Measurements from ENCODE around the gene UBIAD1.
"Not testable (repeated sequence)": the region's sequence is repeated elsewhere in the genome, so short reads cannot be mapped to it uniquely, and the experiment has no call there.

Gene UBIAD1

DNA sequence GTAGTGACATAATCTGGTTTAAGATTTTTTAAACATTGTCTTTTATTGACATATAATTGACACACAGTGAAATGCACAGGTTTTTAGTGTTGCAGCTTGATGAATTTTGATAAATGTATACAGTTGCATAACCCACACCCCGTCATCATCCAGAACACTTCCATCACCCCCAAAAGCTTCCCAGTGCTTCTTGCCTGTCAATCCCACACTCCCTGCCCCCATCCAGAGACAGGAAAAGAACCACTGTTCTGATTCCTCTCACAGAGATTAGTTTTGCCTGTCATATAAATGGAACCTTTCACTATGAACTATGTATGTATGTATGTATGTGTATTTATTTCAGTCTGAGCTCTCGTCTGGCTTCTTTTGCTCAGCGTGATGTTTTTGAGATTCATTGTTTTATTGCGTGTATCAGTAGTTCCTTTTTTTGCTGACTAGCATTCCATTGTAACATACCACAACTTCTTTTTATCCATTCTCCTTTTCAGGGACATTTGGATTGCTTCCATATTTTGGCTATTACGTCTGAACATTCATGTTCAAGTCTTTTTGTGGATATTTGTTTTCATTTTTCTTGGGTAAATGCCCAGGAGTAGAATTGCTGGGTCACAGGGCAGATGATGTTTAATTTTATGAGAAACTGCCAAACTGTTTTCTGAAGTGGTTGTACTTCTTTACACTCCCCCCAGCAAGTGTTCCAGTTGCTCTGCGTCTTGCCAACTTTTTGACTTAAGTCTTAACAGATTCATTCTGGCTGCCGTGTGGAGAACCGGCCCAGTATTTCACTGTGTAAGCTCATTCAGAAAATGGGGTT, 8.7 kb downstream of the UBIAD1 start:
- H3K9me3 ChIP-seq (ENCODE audit: insufficient read depth, low read depth, low read length) = no peaks in the 10 kb centered on the region
- H3K36me3 ChIP-seq (ENCODE audit: insufficient read depth, low read length) = peaks cover 33% of the 10 kb centered on the region
- no peaks in the 10 kb centered on the region for H3K27me3 ChIP-seq (ENCODE audit: insufficient read depth, low read length)
- H3K9ac ChIP-seq (ENCODE audit: low read depth, low read length) = no peak overlapping the region
- peaks cover 26% of the 10 kb centered on the region for H3K4me1 ChIP-seq (ENCODE audit: insufficient read depth, low read length)
- no peak overlapping the region for H3K4me3 ChIP-seq (ENCODE audit: low read length)
- H3K27ac ChIP-seq (ENCODE audit: low read depth, low read length) = no peak overlapping the region
- 92% methylated on average over 8 of the region's 8 CpGs for WGBS

DNA sequence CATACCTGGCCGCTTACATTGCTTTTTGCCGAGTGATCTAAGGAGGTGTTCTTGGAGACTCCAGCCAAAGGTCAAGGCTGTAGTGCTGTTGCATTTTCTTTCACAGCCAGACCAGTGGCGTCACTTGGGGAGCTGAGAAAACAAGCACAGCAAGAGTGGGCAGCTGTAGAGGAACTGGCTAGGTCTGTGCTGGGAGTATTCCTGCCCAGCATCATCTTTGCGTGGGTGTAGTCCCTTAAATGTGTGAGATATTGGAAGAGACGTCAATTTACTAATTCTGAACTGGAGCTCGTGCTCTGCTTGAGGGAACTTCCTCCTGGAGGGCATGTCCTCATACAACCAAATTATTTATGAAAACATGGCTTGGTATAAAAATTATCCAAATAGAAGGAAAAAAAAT, 10.2 kb downstream of the UBIAD1 start:
- no peaks in the 10 kb centered on the region for H3K27me3 ChIP-seq (ENCODE audit: insufficient read depth, low read length)
- no peak overlapping the region for H3K27ac ChIP-seq (ENCODE audit: low read depth, low read length)
- no peak overlapping the region for H3K9ac ChIP-seq (ENCODE audit: low read depth, low read length)
- 90% methylated on average over 5 of the region's 6 CpGs for WGBS
- H3K9me3 ChIP-seq (ENCODE audit: insufficient read depth, low read depth, low read length) = no peaks in the 10 kb centered on the region
- H3K4me1 ChIP-seq (ENCODE audit: insufficient read depth, low read length) = peaks cover 38% of the 10 kb centered on the region
- H3K4me3 ChIP-seq (ENCODE audit: low read length) = no peak overlapping the region
- peaks cover 29% of the 10 kb centered on the region for H3K36me3 ChIP-seq (ENCODE audit: insufficient read depth, low read length)

DNA sequence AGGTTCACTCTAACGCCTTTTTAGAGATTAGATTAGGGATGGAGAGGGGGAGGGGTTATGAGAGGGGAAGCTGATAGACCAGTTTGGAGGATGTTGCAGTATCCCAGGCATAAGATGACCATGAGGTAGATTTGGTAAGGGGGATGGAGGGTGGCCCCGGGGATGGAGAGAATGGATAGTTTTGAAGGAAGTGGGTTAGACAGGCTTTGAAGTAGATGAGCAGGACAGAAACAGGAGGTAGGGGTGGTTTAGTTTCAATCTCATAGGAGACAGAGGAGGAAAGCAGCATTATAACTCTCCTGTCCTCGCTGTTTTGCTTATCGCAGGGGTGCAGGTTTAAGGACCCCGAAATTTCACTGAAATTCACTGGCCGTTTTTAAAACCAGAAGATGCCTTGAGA, 11.8 kb downstream of the UBIAD1 start:
- Histone ChIP-seq H3K9ac (ENCODE audit: low read depth, low read length) (no peak overlapping the region), H3K4me1 (ENCODE audit: insufficient read depth, low read length) (peaks cover 40% of the 10 kb centered on the region), H3K4me3 (ENCODE audit: low read length) (no peak overlapping the region), H3K36me3 (ENCODE audit: insufficient read depth, low read length) (peaks cover 16% of the 10 kb centered on the region), H3K9me3 (ENCODE audit: insufficient read depth, low read depth, low read length) (no peaks in the 10 kb centered on the region), H3K27me3 (ENCODE audit: insufficient read depth, low read length) (no peaks in the 10 kb centered on the region), H3K27ac (ENCODE audit: low read depth, low read length) (no peak overlapping the region)
- 93% methylated on average over 6 of the region's 6 CpGs for WGBS

DNA sequence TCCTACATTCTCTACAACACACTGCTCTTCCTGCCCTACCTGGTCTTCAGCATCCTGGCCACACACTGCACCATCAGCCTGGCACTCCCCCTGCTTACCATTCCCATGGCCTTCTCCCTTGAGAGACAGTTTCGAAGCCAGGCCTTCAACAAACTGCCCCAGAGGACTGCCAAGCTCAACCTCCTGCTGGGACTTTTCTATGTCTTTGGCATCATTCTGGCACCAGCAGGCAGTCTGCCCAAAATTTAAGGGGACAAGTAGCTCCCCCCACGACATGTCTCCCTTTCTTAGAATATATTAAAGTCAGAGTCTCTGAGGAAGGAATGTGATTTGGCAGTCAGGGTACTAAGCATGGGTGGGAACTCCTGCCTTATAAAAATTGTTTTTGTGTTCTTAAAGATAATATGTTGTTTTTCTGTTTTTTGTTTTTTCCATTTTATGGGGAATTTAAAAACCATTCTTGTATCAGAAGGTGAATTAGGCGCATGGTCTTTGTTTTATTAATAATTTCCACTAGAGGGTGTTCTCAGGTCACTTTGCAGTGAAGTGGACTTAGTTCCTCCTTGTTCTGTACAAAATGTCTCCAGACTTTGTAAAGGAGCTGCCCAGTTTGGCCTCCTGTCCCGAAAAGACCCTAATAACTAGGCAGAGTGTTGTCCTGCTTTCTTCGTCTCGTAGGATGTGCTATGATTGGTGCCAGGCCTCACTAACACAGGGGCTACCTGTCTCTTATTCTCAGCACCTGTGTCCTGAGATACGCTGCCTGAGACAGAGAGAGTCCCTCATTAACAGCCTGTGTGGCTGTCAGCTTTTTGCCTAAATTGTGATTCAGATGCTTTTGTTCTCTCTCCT, 13.1 kb downstream of the UBIAD1 start:
- Histone ChIP-seq H3K27ac (ENCODE audit: low read depth, low read length) (peak overlapping the region; percentile 82), H3K27me3 (ENCODE audit: insufficient read depth, low read length) (no peaks in the 10 kb centered on the region), H3K4me3 (ENCODE audit: low read length) (peak overlapping the region; percentile 24; the same call in 1 of the 2 replicates), H3K9ac (ENCODE audit: low read depth, low read length) (no peak overlapping the region), H3K4me1 (ENCODE audit: insufficient read depth, low read length) (peaks cover 35% of the 10 kb centered on the region), H3K36me3 (ENCODE audit: insufficient read depth, low read length) (peaks cover 11% of the 10 kb centered on the region), H3K9me3 (ENCODE audit: insufficient read depth, low read depth, low read length) (no peaks in the 10 kb centered on the region)
- 61% methylated on average over 7 of the region's 7 CpGs for WGBS

DNA sequence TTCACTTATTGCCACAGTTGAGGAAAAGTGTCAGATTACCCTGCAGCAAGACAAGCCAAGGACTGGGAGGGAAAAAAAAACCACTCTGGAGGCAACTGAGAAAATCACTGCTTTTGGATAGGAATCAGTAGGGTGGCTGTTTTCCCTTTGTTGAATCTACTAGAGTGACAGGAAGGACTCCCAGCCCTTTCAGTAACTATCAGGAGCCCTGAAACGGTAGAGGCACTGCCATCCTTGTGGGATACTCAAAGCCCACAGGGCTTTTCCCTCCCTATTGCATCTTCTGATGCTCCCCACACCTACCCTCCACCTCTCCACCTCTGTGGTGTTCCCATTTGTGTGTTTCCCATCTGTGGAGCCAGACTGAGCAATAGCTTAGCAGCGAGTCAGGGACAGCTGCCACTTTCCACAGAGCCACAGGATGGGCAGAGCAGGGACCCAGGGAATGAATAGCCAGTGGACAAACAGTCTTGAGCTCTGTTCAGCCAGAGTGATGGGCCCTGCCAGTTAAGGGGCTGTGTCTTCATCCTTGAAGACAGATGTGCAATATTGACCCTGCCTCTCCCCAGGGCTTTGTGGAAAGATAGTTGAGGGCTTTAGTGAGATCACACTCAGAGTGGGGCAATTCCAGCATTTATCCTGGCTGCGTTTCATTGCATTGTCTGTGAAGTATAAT, 13.9 kb downstream of the UBIAD1 start:
- Histone ChIP-seq H3K4me3 (ENCODE audit: low read length) (no peak overlapping the region), H3K27ac (ENCODE audit: low read depth, low read length) (peak overlapping the region; percentile 82), H3K36me3 (ENCODE audit: insufficient read depth, low read length) (peaks cover 7% of the 10 kb centered on the region), H3K27me3 (ENCODE audit: insufficient read depth, low read length) (no peaks in the 10 kb centered on the region), H3K9ac (ENCODE audit: low read depth, low read length) (peak overlapping the region; percentile 23; the same call in 1 of the 2 replicates), H3K9me3 (ENCODE audit: insufficient read depth, low read depth, low read length) (no peaks in the 10 kb centered on the region), H3K4me1 (ENCODE audit: insufficient read depth, low read length) (peaks cover 35% of the 10 kb centered on the region)
- WGBS = 58% methylated on average over 3 of the region's 3 CpGs

DNA sequence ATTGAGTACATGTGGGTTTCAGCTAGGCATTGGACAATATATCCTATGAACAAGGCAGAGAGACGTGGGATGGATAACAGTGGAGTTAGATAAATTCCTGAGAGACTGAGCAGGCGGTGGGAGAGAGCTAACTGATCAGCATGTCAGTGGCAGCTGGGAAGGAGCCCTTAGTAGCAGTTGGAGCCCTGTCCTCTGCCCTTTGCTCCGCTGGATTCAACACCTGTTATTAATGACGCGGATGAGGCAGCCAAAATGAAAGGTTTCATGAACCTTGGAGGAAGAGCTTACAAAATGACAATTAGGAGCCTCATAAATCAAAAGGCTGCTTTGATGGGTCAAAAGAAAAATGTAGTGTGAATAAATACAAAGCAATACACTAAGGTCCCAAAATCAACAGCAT, 16.1 kb downstream of the UBIAD1 start:
- H3K36me3 ChIP-seq (ENCODE audit: insufficient read depth, low read length) = peaks cover 7% of the 10 kb centered on the region

DNA sequence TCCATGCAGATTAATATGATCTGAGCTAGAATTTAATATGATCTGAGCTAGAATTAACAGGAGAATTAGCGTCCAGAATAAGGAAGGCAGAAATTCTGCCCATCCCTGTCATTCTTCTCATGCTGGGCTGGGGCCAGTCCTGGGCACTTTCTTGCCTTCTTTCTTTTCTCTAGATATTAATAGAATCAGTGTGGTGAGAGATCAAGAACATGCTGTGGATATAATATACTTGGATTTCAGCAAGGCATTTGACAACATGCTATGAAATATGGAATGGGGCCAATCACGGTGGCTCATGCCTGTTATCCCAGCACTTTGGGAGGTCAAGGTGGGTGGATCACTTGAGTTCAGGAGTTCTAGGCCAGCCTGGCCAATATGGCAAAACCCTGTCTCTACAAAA, 18.1 kb downstream of the UBIAD1 start:
- Histone ChIP-seq H3K36me3 (ENCODE audit: insufficient read depth, low read length) (peaks cover 16% of the 10 kb centered on the region), H3K27me3 (ENCODE audit: insufficient read depth, low read length) (no peaks in the 10 kb centered on the region), H3K9ac (ENCODE audit: low read depth, low read length) (no peak overlapping the region), H3K4me1 (ENCODE audit: insufficient read depth, low read length) (peaks cover 24% of the 10 kb centered on the region), H3K27ac (ENCODE audit: low read depth, low read length) (no peak overlapping the region), H3K9me3 (ENCODE audit: insufficient read depth, low read depth, low read length) (no peaks in the 10 kb centered on the region), H3K4me3 (ENCODE audit: low read length) (no peak overlapping the region)
- 98% methylated on average over 2 of the region's 2 CpGs for WGBS

More for the DNA sequence above, 16.1 kb downstream of the UBIAD1 start:
- peaks cover 39% of the 10 kb centered on the region for H3K4me1 ChIP-seq (ENCODE audit: insufficient read depth, low read length)
- no peaks in the 10 kb centered on the region for H3K9me3 ChIP-seq (ENCODE audit: insufficient read depth, low read depth, low read length)
- no peak overlapping the region for H3K4me3 ChIP-seq (ENCODE audit: low read length)
- no peaks in the 10 kb centered on the region for H3K27me3 ChIP-seq (ENCODE audit: insufficient read depth, low read length)
- WGBS = 89% methylated on average over 5 of the region's 5 CpGs
- H3K9ac ChIP-seq (ENCODE audit: low read depth, low read length) = no peak overlapping the region
- no peak overlapping the region for H3K27ac ChIP-seq (ENCODE audit: low read depth, low read length)

DNA sequence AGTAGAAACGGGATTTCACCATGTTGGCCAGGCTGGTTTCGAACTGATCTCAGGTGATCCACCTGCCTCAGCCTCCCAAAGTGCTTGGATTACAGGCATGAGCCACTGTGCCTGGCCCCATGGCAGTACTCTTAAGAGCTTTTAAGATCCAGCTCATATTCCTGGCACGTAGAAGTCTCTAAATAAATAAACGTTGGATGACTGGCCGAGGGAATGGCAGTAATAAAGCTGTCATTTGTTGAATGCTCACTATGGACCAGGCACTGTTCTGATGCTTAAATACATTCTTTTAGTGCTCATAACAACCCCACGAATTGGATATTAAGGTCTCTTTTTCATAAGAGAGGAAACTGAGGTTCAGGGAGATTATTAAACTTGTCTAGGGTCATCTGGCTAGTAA, 20.9 kb downstream of the UBIAD1 start:
- Histone ChIP-seq H3K27ac (ENCODE audit: low read depth, low read length) (no peak overlapping the region), H3K4me3 (ENCODE audit: low read length) (no peak overlapping the region), H3K9ac (ENCODE audit: low read depth, low read length) (no peak overlapping the region), H3K36me3 (ENCODE audit: insufficient read depth, low read length) (peaks cover 19% of the 10 kb centered on the region), H3K9me3 (ENCODE audit: insufficient read depth, low read depth, low read length) (no peaks in the 10 kb centered on the region), H3K4me1 (ENCODE audit: insufficient read depth, low read length) (peaks cover 4% of the 10 kb centered on the region; the same call in 1 of the 2 replicates), H3K27me3 (ENCODE audit: insufficient read depth, low read length) (no peaks in the 10 kb centered on the region)
- WGBS = 93% methylated on average over 6 of the region's 6 CpGs

DNA sequence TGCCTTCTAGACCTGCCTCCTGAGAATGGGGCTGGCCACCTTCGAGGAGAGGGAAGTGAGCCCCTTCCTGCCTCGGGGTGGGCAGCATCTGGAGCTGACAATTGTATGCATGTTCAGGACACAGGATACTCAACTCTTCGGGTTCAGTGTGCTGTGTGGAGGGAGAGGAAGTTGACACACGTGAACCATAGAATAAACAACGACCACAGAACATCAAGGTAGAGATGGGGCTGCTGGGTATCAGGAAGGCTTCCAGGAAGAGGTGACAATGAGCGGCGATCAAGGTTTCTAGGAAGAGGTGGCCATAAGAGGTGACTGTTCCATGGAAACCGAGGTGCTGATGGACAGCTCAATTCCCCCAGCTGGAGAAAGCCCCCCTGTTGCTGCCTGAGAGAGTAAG, 22.0 kb downstream of the UBIAD1 start:
- Histone ChIP-seq H3K9ac (ENCODE audit: low read depth, low read length) (no peak overlapping the region), H3K36me3 (ENCODE audit: insufficient read depth, low read length) (peaks cover 19% of the 10 kb centered on the region), H3K27ac (ENCODE audit: low read depth, low read length) (no peak overlapping the region), H3K4me3 (ENCODE audit: low read length) (no peak overlapping the region), H3K4me1 (ENCODE audit: insufficient read depth, low read length) (peaks cover 8% of the 10 kb centered on the region; the same call in 1 of the 2 replicates), H3K27me3 (ENCODE audit: insufficient read depth, low read length) (no peaks in the 10 kb centered on the region), H3K9me3 (ENCODE audit: insufficient read depth, low read depth, low read length) (no peaks in the 10 kb centered on the region)
- WGBS = 90% methylated on average over 8 of the region's 8 CpGs

DNA sequence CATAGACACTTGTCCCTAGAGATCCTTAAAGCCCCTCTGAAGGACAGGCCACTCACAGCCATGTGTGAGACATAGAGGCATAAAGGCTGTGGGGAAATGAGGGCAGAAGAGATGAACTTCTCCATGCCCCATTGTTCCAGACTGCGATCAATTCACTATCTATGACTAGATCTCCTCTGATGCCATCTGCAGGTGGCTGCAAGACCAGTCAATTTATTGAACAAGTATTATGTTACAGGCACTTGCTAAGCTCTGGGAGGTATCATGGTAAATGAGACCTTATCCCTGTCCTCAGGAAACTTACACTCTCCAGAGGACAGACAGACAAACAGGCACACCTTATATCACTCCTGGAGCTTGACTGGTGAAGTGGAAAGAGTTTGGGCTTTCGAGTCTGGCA, 22.9 kb downstream of the UBIAD1 start:
- no peak overlapping the region for H3K27ac ChIP-seq (ENCODE audit: low read depth, low read length)
- no peaks in the 10 kb centered on the region for H3K9me3 ChIP-seq (ENCODE audit: insufficient read depth, low read depth, low read length)
- WGBS = 100% methylated on average over 2 of the region's 2 CpGs
- H3K4me3 ChIP-seq (ENCODE audit: low read length) = no peak overlapping the region
- no peaks in the 10 kb centered on the region for H3K27me3 ChIP-seq (ENCODE audit: insufficient read depth, low read length)
- H3K36me3 ChIP-seq (ENCODE audit: insufficient read depth, low read length) = peaks cover 19% of the 10 kb centered on the region
- peaks cover 8% of the 10 kb centered on the region; the same call in 1 of the 2 replicates for H3K4me1 ChIP-seq (ENCODE audit: insufficient read depth, low read length)
- no peak overlapping the region for H3K9ac ChIP-seq (ENCODE audit: low read depth, low read length)

DNA sequence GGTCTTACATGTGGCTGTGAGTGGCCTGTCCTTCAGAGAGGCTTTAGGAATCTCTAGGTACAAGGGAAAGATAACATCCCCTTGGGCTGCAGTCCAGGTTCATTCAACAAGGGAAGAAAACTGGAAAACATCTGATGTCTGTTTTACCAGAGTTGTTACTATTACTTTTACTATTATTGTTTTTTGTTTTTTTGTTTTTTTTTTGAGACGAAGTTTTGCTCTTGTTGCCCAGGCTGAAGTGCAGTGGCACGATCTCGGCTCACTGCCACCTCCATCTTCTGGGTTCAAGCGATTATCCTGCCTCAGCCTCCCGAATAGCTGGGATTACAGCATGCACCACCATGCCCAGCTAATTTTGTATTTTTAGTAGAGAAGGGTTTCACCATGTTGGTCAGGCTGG, 24.8 kb downstream of the UBIAD1 start:
- not testable (repeated sequence) for H3K4me3 ChIP-seq (ENCODE audit: low read length); H3K27me3 ChIP-seq (ENCODE audit: insufficient read depth, low read length); H3K9ac ChIP-seq (ENCODE audit: low read depth, low read length); H3K9me3 ChIP-seq (ENCODE audit: insufficient read depth, low read depth, low read length); H3K4me1 ChIP-seq (ENCODE audit: insufficient read depth, low read length); H3K27ac ChIP-seq (ENCODE audit: low read depth, low read length)
- peaks cover 19% of the 10 kb centered on the region for H3K36me3 ChIP-seq (ENCODE audit: insufficient read depth, low read length)
- WGBS = 92% methylated on average over 5 of the region's 5 CpGs

Measured in HUES64 (cell line).